Prostate gland (tissue), 2 donors: ENCODE results near the gene XAB2.

ENCODE experiments used
- CTCF ChIP-seq, 4 experiments: fragments of 200-600 bp in 2 of 4; fragments of 450-650 bp in 2 of 4; sonication (generic) in 2 of 4; IDR thresholded peaks; 1 replicate in 3 of 4; 2 replicates in 1 of 4; pipeline ENCODE4 v1.5.1; 2016 to 2019; ENCODE audit warnings: antibody characterized with exemption in 4 of 4, mild to moderate bottlenecking in 2 of 4, moderate library complexity in 2 of 4
- POLR2AphosphoS5 ChIP-seq: sonication (generic); formaldehyde crosslinking; IDR thresholded peaks from one replicate; pipeline ENCODE4 v1.6.1; 2017; ENCODE audit warnings: antibody characterized with exemption

- no peak for TF ChIP-seq POLR2AphosphoS5
- no peak for TF ChIP-seq CTCF (IDR thresholded peaks at IDR 0.05)
Measured at GRCh38 chr19:7625763-7626372, 3.5 kb downstream of the XAB2 start.
